K562 (cell line): Measurements from ENCODE around the gene TIPIN. TPM values are rescaled to one million over a fixed set of nuclear protein-coding genes. Genes with fewer than 3 reads are reported as not detected.

Experiments
- CBX1 ChIP-seq: sonication (generic); IDR thresholded peaks from 2 replicates; pipeline ENCODE4 v1.6.1; 2016; ENCODE audit warnings: antibody characterized with exemption, low read depth, mild to moderate bottlenecking
- KLF6 ChIP-seq: fragments of 250-450 bp; sonication (Bioruptor Pico); IDR thresholded peaks from 2 replicates; pipeline ENCODE4 v1.4.0; 2020; ENCODE audit warnings: mild to moderate bottlenecking, moderate library complexity, borderline replicate concordance
- MCM7 ChIP-seq, 2 experiments: fragments of 450-650 bp; IDR thresholded peaks; 2 replicates each; pipeline ENCODE4 v1.6.1; 2016 to 2018
- SIN3B ChIP-seq: fragments of 450-650 bp; IDR thresholded peaks from 2 replicates; pipeline ENCODE4 v1.6.1; 2017; ENCODE audit warnings: low read depth, mild to moderate bottlenecking, moderate library complexity
- TAL1 ChIP-seq: fragments of 450-650 bp; IDR thresholded peaks from 2 replicates; pipeline ENCODE4 v1.6.1; 2016; ENCODE audit warnings: mild to moderate bottlenecking
- TSC22D4 ChIP-seq: fragments of 450-650 bp; IDR thresholded peaks from 2 replicates; pipeline ENCODE4 v1.6.1; 2016; ENCODE audit warnings: missing genetic modification characterization, missing biosample characterization, control low read depth
- polyA plus RNA-seq, 8 experiments: library from polyadenylated mRNA; depleted of rRNA in 4 of 8; stranded (reverse) in 5 of 8; unstranded in 3 of 8; fragments of >200 nt; fragmentation: Nextera tagmentation in 2 of 8; fragmentation: Illumina TruSeq in 1 of 8; extraction: Ambion mirVana in 2 of 8; extraction: Trizol in 1 of 8; gene quantifications; 2 replicates each; pipeline versions ENCODE4 v1.2.1 to v1.2.3, GENCODE V29; 2011 to 2014; ENCODE audit warnings: inconsistent platforms in 1 of 8, missing spikeins in 1 of 8
- total RNA-seq, 7 experiments: library from RNA; depleted of rRNA in 6 of 7; stranded (reverse); fragments of >200 nt in 6 of 7; fragmentation: Illumina TruSeq in 2 of 7; extraction: Trizol in 2 of 7; gene quantifications; 2 replicates each; pipeline versions ENCODE4 v1.2.1 to v1.2.3, GENCODE V29; 2011 to 2021; ENCODE audit warnings: low replicate concordance in 1 of 7
- TF ChIP-seq, protein P1 (sequence below), 2 experiments: fragments of 450-650 bp in 1 of 2; sonication (generic) in 1 of 2; formaldehyde crosslinking in 1 of 2; IDR thresholded peaks; 2 replicates each; pipeline versions ENCODE4 v1.7.1 to v1.9.0; 2016 to 2022; ENCODE audit warnings: inconsistent platforms in 1 of 2, mild to moderate bottlenecking in 1 of 2, missing genetic modification reagents in 1 of 2
- TF ChIP-seq, protein P2 (sequence below): fragments of 450-650 bp; formaldehyde crosslinking; IDR thresholded peaks from 2 replicates; pipeline ENCODE4 v1.4.0; 2020; ENCODE audit warnings: mild to moderate bottlenecking, mixed read lengths
- TF ChIP-seq, protein P3 (sequence below): sonication (generic); formaldehyde crosslinking; IDR thresholded peaks from 2 replicates; pipeline ENCODE4 v1.8.1; 2022; ENCODE audit warnings: missing genetic modification reagents
- TF ChIP-seq, protein P4 (sequence below), 2 experiments: IDR thresholded peaks in 1 of 2; conservative IDR thresholded peaks in 1 of 2; 2 replicates each; pipeline ENCODE4 v1.6.1; 2016; ENCODE audit warnings: low read depth in 2 of 2, mild to moderate bottlenecking in 1 of 2, missing compliant biosample characterization in 1 of 2, missing genetic modification characterization in 1 of 2, moderate library complexity in 1 of 2

The TIPIN gene
- total and polyA plus RNA-seq, 9 of the 15 experiments (the other 6 are each of a cell fraction or from before 2014, with no cell fraction given): 22.9 to 61.4 (median 42.0) TPM

DNA sequence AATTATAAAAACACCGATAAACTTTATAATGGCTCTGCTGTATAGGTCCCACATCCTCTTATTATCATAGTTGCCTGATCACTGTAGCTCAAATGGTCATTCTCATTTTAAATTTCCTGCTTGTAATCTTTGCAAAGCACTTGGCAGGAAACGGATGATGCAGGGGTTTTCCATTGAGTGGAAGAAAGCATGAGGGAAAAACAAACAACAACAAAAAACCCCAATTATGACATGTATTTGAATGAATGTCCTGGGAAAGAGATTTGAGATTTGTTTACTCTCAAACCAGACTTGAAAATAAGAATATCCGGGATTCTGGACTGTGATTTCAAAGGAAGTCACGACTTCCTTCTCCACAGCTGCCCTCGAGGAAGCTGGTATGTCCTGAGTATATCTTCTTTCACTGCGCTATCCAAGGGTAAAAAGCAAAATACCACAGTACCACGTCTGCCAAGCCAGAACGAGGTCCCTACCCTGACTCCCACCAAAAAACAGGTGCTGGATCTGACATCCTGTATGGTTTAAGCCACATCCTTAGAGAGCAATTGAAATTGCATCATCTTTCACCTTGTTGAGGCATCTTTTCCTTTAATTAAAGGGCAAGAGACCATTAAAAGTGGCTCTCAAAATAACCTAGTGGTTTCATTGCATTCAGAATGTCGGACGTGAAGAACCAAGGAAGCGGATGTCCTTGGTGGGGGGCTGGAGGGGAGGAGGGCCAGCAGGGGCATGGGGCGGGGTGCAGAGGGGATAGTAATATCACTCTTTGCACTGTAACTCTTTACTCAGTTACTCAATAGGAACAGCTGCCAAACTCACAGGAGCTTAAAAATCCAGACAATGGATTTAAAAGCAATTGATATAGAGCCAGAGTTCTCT lies 13.5 kb upstream of the TIPIN start (continued):
- TF ChIP-seq, protein P1, sequence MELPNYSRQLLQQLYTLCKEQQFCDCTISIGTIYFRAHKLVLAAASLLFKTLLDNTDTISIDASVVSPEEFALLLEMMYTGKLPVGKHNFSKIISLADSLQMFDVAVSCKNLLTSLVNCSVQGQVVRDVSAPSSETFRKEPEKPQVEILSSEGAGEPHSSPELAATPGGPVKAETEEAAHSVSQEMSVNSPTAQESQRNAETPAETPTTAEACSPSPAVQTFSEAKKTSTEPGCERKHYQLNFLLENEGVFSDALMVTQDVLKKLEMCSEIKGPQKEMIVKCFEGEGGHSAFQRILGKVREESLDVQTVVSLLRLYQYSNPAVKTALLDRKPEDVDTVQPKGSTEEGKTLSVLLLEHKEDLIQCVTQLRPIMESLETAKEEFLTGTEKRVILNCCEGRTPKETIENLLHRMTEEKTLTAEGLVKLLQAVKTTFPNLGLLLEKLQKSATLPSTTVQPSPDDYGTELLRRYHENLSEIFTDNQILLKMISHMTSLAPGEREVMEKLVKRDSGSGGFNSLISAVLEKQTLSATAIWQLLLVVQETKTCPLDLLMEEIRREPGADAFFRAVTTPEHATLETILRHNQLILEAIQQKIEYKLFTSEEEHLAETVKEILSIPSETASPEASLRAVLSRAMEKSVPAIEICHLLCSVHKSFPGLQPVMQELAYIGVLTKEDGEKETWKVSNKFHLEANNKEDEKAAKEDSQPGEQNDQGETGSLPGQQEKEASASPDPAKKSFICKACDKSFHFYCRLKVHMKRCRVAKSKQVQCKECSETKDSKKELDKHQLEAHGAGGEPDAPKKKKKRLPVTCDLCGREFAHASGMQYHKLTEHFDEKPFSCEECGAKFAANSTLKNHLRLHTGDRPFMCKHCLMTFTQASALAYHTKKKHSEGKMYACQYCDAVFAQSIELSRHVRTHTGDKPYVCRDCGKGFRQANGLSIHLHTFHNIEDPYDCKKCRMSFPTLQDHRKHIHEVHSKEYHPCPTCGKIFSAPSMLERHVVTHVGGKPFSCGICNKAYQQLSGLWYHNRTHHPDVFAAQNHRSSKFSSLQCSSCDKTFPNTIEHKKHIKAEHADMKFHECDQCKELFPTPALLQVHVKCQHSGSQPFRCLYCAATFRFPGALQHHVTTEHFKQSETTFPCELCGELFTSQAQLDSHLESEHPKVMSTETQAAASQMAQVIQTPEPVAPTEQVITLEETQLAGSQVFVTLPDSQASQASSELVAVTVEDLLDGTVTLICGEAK (IDR thresholded peaks at IDR 0.05): 0 out of 2 replicates have a peak, but pooled peaks have one; percentile 17
- TF ChIP-seq, protein P1 (CRISPR knock-in tag; IDR thresholded peaks at IDR 0.05): no peak
- TF ChIP-seq, protein P2, sequence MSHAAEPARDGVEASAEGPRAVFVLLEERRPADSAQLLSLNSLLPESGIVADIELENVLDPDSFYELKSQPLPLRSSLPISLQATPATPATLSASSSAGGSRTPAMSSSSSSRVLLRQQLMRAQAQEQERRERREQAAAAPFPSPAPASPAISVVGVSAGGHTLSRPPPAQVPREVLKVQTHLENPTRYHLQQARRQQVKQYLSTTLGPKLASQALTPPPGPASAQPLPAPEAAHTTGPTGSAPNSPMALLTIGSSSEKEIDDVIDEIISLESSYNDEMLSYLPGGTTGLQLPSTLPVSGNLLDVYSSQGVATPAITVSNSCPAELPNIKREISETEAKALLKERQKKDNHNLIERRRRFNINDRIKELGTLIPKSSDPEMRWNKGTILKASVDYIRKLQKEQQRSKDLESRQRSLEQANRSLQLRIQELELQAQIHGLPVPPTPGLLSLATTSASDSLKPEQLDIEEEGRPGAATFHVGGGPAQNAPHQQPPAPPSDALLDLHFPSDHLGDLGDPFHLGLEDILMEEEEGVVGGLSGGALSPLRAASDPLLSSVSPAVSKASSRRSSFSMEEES (CRISPR knock-in tag): no peak
- TF ChIP-seq CBX1 (no peak), KLF6 (CRISPR knock-in tag) (no peak; the same call in 1 of the 2 replicates), MCM7 (IDR thresholded peaks at IDR 0.05) (no peak), TSC22D4 (tag) (no peak), TAL1 (peak; percentile 32; the same call in 1 of the 2 replicates), SIN3B (no peak)
- TF ChIP-seq, protein P3, sequence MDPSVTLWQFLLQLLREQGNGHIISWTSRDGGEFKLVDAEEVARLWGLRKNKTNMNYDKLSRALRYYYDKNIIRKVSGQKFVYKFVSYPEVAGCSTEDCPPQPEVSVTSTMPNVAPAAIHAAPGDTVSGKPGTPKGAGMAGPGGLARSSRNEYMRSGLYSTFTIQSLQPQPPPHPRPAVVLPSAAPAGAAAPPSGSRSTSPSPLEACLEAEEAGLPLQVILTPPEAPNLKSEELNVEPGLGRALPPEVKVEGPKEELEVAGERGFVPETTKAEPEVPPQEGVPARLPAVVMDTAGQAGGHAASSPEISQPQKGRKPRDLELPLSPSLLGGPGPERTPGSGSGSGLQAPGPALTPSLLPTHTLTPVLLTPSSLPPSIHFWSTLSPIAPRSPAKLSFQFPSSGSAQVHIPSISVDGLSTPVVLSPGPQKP (CRISPR knock-in tag): no peak
- TF ChIP-seq, protein P4, sequence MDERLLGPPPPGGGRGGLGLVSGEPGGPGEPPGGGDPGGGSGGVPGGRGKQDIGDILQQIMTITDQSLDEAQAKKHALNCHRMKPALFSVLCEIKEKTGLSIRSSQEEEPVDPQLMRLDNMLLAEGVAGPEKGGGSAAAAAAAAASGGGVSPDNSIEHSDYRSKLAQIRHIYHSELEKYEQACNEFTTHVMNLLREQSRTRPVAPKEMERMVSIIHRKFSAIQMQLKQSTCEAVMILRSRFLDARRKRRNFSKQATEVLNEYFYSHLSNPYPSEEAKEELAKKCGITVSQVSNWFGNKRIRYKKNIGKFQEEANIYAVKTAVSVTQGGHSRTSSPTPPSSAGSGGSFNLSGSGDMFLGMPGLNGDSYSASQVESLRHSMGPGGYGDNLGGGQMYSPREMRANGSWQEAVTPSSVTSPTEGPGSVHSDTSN (CRISPR knock-in tag; IDR thresholded peaks at IDR 0.05; ENCODE audit: low read depth): no peak
- TF ChIP-seq, protein P4 (tag; conservative IDR thresholded peaks at IDR 0.05; ENCODE audit: low read depth): no peak
